ENCODE results near the gene PARD6B. TPM values are rescaled to one million over a fixed set of nuclear protein-coding genes. Genes with fewer than 3 reads are reported as not detected.

PARD6B gene
- total and polyA plus RNA-seq, 2 donors (not counting 1 experiment from before 2014, with no cell fraction given), result 0.91 to 6.0 TPM

DNA sequence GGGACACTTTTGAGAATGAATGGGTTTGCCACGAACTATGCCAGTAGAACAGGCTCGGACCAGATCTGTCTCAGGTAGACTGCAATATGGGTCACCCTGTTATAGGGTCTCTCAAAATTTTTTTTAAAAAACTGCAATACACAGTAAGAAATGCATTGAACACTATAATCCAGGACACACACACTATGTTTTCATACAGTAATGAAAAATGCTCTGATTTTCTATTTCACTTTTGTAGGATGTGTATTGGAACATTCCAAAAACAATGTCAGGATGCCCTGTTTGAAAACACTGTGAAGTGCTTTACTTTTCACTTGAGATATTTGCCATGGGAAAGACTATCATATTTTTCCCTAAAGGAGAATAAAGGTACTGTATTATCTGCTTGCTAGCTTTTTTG is 25.1 kb downstream of the PARD6B start:
- Histone ChIP-seq H3K79me2 (ENCODE audit: control insufficient read depth, insufficient read depth, low read length) (no peaks in the 10 kb centered on the region), H2AFZ (ENCODE audit: insufficient read depth, low read depth, low read length, poor library complexity, severe bottlenecking) (no peak overlapping the region), H4K20me1 (ENCODE audit: control insufficient read depth, insufficient read depth, low read length, poor library complexity, severe bottlenecking) (no peaks in the 10 kb centered on the region), H3K27ac (ENCODE audit: low read length in 2 of 2) (no peak overlapping the region), H3K4me1 (ENCODE audit: control insufficient read depth in 2 of 2, insufficient read depth in 2 of 2, low read length in 2 of 2) (no peaks in the 10 kb centered on the region), H3K9me3 (ENCODE audit: control extremely low read depth in 1 of 3, control insufficient read depth in 2 of 3, insufficient read depth in 1 of 3, low read length in 2 of 3) (no peaks in the 10 kb centered on the region), H3K27me3 (replicated peaks in 1 of 4; ENCODE audit: control extremely low read depth in 1 of 4, control insufficient read depth in 3 of 4, insufficient read depth in 4 of 4, low read length in 3 of 4) (no peaks in the 10 kb centered on the region), H3K4me3 (ENCODE audit: control extremely low read depth in 1 of 5, extremely low read depth in 1 of 5, insufficient read depth in 1 of 5, low read depth in 2 of 5, low read length in 4 of 5) (no peak overlapping the region), H3K36me3 (replicated peaks in 1 of 2; ENCODE audit: control extremely low read depth in 1 of 2, control insufficient read depth in 1 of 2, extremely low read depth in 1 of 2, insufficient read depth in 2 of 2, low read length in 1 of 2) (no peaks in the 10 kb centered on the region), H3K4me2 (replicated peaks; ENCODE audit: low read depth, low read length, poor library complexity, severe bottlenecking) (no peak overlapping the region), H3K9ac (ENCODE audit: low read length) (no peak overlapping the region)
- no peaks in the 10 kb centered on the region for H3K9me3 Mint-ChIP-seq (ENCODE audit: insufficient read depth)
- ChIA-PET POLR2A (no interaction called here), CTCF (no interaction called here)
- TF ChIP-seq, protein P1, sequence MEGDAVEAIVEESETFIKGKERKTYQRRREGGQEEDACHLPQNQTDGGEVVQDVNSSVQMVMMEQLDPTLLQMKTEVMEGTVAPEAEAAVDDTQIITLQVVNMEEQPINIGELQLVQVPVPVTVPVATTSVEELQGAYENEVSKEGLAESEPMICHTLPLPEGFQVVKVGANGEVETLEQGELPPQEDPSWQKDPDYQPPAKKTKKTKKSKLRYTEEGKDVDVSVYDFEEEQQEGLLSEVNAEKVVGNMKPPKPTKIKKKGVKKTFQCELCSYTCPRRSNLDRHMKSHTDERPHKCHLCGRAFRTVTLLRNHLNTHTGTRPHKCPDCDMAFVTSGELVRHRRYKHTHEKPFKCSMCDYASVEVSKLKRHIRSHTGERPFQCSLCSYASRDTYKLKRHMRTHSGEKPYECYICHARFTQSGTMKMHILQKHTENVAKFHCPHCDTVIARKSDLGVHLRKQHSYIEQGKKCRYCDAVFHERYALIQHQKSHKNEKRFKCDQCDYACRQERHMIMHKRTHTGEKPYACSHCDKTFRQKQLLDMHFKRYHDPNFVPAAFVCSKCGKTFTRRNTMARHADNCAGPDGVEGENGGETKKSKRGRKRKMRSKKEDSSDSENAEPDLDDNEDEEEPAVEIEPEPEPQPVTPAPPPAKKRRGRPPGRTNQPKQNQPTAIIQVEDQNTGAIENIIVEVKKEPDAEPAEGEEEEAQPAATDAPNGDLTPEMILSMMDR (IDR thresholded peaks at IDR 0.05), result no peak
- no peak for TF ChIP-seq EZH2 (IDR thresholded peaks at IDR 0.05; ENCODE audit: borderline replicate concordance, insufficient read depth, low read depth, low read length, poor library complexity, severe bottlenecking)
- no peaks in the 10 kb centered on the region for H3K27me3 Mint-ChIP-seq
- H3K4me3 Mint-ChIP-seq, result no peak overlapping the region
- H3K27ac Mint-ChIP-seq, result no peak overlapping the region
- ATAC-seq (ENCODE audit: low read depth), result no peak
- DNase-seq, result no peak
- no peaks in the 10 kb centered on the region for H3K4me1 Mint-ChIP-seq
- no CpG with 5 or more reads among the region's 2 CpGs for WGBS (ENCODE audit: insufficient coverage)
- intact Hi-C loops (cut with micrococcal nuclease), result no loop called here

DNA sequence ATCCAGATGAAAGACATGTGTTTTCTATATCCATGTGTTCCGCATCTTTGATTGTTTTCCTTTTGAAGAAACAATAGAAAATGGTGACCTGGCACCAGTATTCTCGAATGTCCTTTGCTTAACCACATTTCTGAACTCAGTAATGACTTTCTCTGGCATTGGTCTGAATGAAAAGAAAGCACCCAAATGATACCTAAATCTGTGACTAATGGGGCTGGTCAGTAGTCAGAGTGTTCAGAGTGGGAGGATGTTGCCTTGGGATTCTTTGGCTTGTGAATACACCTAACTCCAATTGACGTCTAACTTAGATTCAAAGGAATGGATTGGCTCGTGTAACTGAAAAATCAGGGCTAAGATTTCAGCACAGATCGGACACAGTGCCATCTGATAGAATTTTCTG is 27.1 kb downstream of the PARD6B start:
- no peak overlapping the region for H3K4me3 Mint-ChIP-seq
- intact Hi-C loops (cut with micrococcal nuclease), result no loop called here

More for the DNA sequence above, 27.1 kb downstream of the PARD6B start:
- ChIA-PET CTCF (no interaction called here), POLR2A (no interaction called here)
- Mint-ChIP-seq H3K27ac (no peak overlapping the region), H3K9me3 (ENCODE audit: insufficient read depth) (no peaks in the 10 kb centered on the region), H3K4me1 (no peaks in the 10 kb centered on the region), H3K27me3 (no peaks in the 10 kb centered on the region)
- TF ChIP-seq EZH2 (IDR thresholded peaks at IDR 0.05; ENCODE audit: borderline replicate concordance, insufficient read depth, low read depth, low read length, poor library complexity, severe bottlenecking), result no peak
- TF ChIP-seq, protein P1 (IDR thresholded peaks at IDR 0.05), result no peak
- H3K4me1 ChIP-seq (ENCODE audit: control insufficient read depth in 2 of 2, insufficient read depth in 2 of 2, low read length in 2 of 2), result no peaks in the 10 kb centered on the region
- no peaks in the 10 kb centered on the region for H3K36me3 ChIP-seq (replicated peaks in 1 of 2; ENCODE audit: control extremely low read depth in 1 of 2, control insufficient read depth in 1 of 2, extremely low read depth in 1 of 2, insufficient read depth in 2 of 2, low read length in 1 of 2)
- no peak for ATAC-seq (ENCODE audit: low read depth)
- no peaks in the 10 kb centered on the region for H3K9me3 ChIP-seq (ENCODE audit: control extremely low read depth in 1 of 3, control insufficient read depth in 2 of 3, insufficient read depth in 1 of 3, low read length in 2 of 3)
- no peaks in the 10 kb centered on the region for H3K27me3 ChIP-seq (replicated peaks in 1 of 4; ENCODE audit: control extremely low read depth in 1 of 4, control insufficient read depth in 3 of 4, insufficient read depth in 4 of 4, low read length in 3 of 4)
- H3K27ac ChIP-seq (ENCODE audit: low read length in 2 of 2), result no peak overlapping the region
- no peak overlapping the region for H3K4me3 ChIP-seq (ENCODE audit: control extremely low read depth in 1 of 5, extremely low read depth in 1 of 5, insufficient read depth in 1 of 5, low read depth in 2 of 5, low read length in 4 of 5)
- 94% methylated on average over 3 of the region's 5 CpGs for WGBS (ENCODE audit: insufficient coverage)
- H3K9ac ChIP-seq (ENCODE audit: low read length), result no peak overlapping the region
- H2AFZ ChIP-seq (ENCODE audit: insufficient read depth, low read depth, low read length, poor library complexity, severe bottlenecking), result no peak overlapping the region
- no peaks in the 10 kb centered on the region for H4K20me1 ChIP-seq (ENCODE audit: control insufficient read depth, insufficient read depth, low read length, poor library complexity, severe bottlenecking)
- no peak for DNase-seq
- no peaks in the 10 kb centered on the region for H3K79me2 ChIP-seq (ENCODE audit: control insufficient read depth, insufficient read depth, low read length)
- H3K4me2 ChIP-seq (replicated peaks; ENCODE audit: low read depth, low read length, poor library complexity, severe bottlenecking), result no peak overlapping the region
